Measurements from ENCODE around the gene CFAP299. TPM values are rescaled to one million over a fixed set of nuclear protein-coding genes. Genes with fewer than 3 reads are reported as not detected.

CFAP299 gene
- polyA plus RNA-seq, 1 experiment, result 3.3 TPM

- no peak for DNase-seq (ENCODE audit: low read depth)
- POLR2A ChIA-PET, result no interaction called here
- CTCF ChIA-PET, result no interaction called here
- H3K36me3 ChIP-seq (ENCODE audit: control insufficient read depth, insufficient read depth, low read length), result no peaks in the 10 kb centered on the region
- no peaks in the 10 kb centered on the region for H3K27me3 ChIP-seq (ENCODE audit: control insufficient read depth, insufficient read depth, low read length)
- TF ChIP-seq CTCF (IDR thresholded peaks at IDR 0.05; ENCODE audit: insufficient read depth, low read depth, low read length), result no peak
- no peak overlapping the region; the same call in 1 of the 2 replicates for H3K4me3 ChIP-seq (ENCODE audit: low read depth, low read length)
These were observed 127.1 kb downstream of the CFAP299 start for GRCh38 chr4:80462621-80463091.

GRCh38 chr4:80463509-80463908 is 128.0 kb downstream of the CFAP299 start:
- CTCF ChIA-PET, result no interaction called here
- H3K4me3 ChIP-seq (ENCODE audit: low read depth, low read length), result no peak overlapping the region
- no peak for TF ChIP-seq CTCF (IDR thresholded peaks at IDR 0.05; ENCODE audit: insufficient read depth, low read depth, low read length)
- H3K36me3 ChIP-seq (ENCODE audit: control insufficient read depth, insufficient read depth, low read length), result no peaks in the 10 kb centered on the region
- POLR2A ChIA-PET, result no interaction called here
- H3K27me3 ChIP-seq (ENCODE audit: control insufficient read depth, insufficient read depth, low read length), result no peaks in the 10 kb centered on the region
- DNase-seq (ENCODE audit: low read depth), result no peak

DNA sequence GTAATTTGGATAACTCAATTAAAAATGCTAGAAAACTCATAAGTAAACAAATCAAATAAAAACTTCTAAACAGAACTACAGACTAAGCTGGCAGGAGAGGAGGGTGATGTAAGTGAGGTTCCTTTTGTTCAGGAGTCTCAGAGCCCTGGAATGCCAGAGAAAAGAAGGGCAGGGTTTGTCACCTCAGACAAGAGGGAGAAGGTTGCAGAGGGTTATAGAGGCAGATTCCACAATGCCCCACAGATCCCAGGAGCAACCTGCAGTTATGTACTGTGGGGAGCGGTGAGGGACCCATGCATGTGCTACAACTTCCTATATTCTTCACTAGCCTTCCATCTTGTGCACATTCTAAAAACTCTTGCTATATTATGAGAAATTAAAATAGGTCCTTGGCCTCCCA is 129.7 kb downstream of the CFAP299 start:
- ChIA-PET POLR2A (no interaction called here), CTCF (no interaction called here)
- TF ChIP-seq CTCF (IDR thresholded peaks at IDR 0.05; ENCODE audit: insufficient read depth, low read depth, low read length), result no peak
- no peaks in the 10 kb centered on the region for H3K27me3 ChIP-seq (ENCODE audit: control insufficient read depth, insufficient read depth, low read length)
- no peaks in the 10 kb centered on the region for H3K36me3 ChIP-seq (ENCODE audit: control insufficient read depth, insufficient read depth, low read length)
- H3K4me3 ChIP-seq (ENCODE audit: low read depth, low read length), result no peak overlapping the region
- no peak for DNase-seq (ENCODE audit: low read depth)

DNA sequence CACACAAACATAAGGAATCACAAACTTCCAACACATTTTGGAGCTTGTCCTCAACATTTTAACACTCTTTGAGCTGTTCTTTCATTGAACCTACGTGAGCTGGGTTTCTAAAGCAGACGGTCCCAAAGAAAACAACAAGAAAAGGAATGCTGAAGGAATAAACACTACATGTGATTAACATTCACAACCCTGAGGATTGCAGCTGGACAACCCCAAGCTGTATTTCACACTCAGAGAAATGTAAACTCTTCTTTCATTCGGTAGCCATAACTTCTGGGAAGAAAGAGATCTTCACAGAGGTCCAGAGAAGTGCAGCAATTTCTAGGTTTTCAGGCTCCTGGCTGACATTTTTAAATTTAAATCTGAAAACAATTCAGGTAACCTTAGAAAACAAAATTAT is 130.2 kb downstream of the CFAP299 start:
- DNase-seq (ENCODE audit: low read depth), result no peak
- Histone ChIP-seq H3K36me3 (ENCODE audit: control insufficient read depth, insufficient read depth, low read length) (no peaks in the 10 kb centered on the region), H3K4me3 (ENCODE audit: low read depth, low read length) (no peak overlapping the region), H3K27me3 (ENCODE audit: control insufficient read depth, insufficient read depth, low read length) (no peaks in the 10 kb centered on the region)
- CTCF ChIA-PET, result no interaction called here
- POLR2A ChIA-PET, result no interaction called here
- TF ChIP-seq CTCF (IDR thresholded peaks at IDR 0.05; ENCODE audit: insufficient read depth, low read depth, low read length), result no peak

- ChIA-PET POLR2A (no interaction called here), CTCF (no interaction called here)
- Histone ChIP-seq H3K36me3 (ENCODE audit: control insufficient read depth, insufficient read depth, low read length) (no peaks in the 10 kb centered on the region), H3K27me3 (ENCODE audit: control insufficient read depth, insufficient read depth, low read length) (no peaks in the 10 kb centered on the region), H3K4me3 (ENCODE audit: low read depth, low read length) (no peak overlapping the region)
- DNase-seq (ENCODE audit: low read depth), result no peak
- no peak for TF ChIP-seq CTCF (IDR thresholded peaks at IDR 0.05; ENCODE audit: insufficient read depth, low read depth, low read length)
These were observed 131.1 kb downstream of the CFAP299 start for GRCh38 chr4:80466618-80467017.

Measured in BJ (cell line).